Activated CD4-positive, alpha-beta T cell treated with anti-CD3 and anti-CD28 coated beads for 1 hour (primary cell): ENCODE measurements around the gene CCM2.
A peak's percentile ranks its signal among the peaks of the same experiment; 100 is the strongest.
"Not testable (repeated sequence)": the region's sequence is repeated elsewhere in the genome, so short reads cannot be mapped to it uniquely, and the experiment has no call there.

Source experiments
- DNase-seq: peaks from one replicate; pipeline ENCODE4 v3.0.0-alpha.2; 2020

The CCM2 gene

DNA sequence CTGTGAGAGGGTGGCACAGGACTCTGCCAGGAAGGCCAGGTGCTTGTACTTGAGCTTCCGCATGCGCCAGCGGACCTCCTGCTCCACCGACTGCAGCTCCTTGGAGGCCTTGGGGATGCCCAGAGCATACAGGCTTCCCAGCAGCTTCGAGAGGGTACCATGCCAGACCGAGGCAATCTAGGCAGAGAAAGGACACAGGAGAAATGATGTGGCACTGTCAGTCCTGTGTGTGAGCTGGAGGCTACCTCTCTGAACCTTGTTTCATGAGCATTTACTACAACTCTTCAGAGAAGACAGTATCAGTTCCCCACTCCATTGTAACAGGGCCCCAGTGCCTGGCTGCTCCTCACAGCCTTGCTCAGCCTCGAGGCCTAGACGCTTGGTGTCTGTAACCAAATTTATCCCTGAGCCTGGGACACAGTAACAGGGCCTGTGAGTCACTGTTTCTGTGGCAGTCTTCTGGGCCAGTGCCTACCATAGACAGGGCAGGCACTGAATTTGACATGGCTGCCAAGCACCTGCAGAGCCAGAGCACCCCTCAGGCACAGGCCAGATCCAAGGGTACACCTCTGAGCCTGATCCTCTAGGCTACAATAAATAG, 105.7 kb downstream of the CCM2 start:
- DNase-seq, result no peak

GRCh38 chr7:45106820-45107219, 106.8 kb downstream of the CCM2 start:
- DNase-seq, result no peak

GRCh38 chr7:45107356-45107755, 107.4 kb downstream of the CCM2 start:
- DNase-seq, result no peak

DNA sequence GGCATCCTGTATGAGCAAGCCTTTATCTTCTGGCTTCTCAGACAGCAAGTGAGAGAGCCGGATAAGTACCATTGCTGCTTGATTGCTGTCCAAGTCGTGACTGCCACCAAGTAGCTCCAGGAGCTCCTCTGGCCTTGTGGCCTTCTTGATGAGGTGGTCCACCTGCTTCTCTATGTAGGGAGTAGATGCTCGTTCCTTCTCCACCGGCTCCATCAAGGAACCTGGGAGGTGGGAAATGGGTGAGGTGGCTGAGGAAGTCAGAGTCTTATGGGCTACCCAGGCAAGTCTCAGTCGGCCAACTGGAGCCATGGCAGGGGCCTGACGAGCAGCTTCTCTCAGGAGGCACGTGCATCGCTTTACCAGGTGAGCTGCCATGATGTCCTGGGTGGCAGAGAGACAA, 108.9 kb downstream of the CCM2 start:
- no peak for DNase-seq

- DNase-seq, result peak; percentile 89
These were observed 111.6 kb downstream of the CCM2 start, which contains the start of gene TBRG4 for GRCh38 chr7:45111298-45112223. TSS of gene TBRG4 (minus strand) at chr7:45111697. CDS start at chr7:45109237, 2,460 bp downstream.

- DNase-seq, result no peak
These were observed 112.6 kb downstream of the CCM2 start for GRCh38 chr7:45112648-45113047.

- DNase-seq, result not testable (repeated sequence)
These were observed 114.3 kb downstream of the CCM2 start for GRCh38 chr7:45114257-45114656.

DNA sequence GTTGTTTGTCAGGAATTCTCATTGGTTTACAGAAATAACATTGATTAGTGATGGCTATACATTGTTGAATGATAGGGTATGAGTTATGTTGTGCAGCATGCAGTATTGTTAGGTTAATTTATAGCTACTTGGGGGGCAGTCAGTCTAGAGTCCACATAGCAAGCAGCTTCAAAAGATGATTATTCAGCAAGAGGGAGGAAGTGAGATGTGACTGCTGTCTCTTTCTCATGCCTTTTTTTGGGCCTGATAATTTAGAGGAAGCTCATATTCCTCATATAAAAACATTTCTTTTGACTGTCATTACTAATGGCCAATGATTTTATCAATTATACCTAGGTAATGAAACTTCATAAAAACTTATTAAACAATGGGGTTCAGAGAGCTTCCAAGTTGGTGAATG, 114.9 kb downstream of the CCM2 start:
- DNase-seq, result no peak

GRCh38 chr7:45116048-45116447, 116.0 kb downstream of the CCM2 start:
- no peak for DNase-seq

- no peak for DNase-seq
These were observed 117.6 kb downstream of the CCM2 start for GRCh38 chr7:45117582-45117981.

DNA sequence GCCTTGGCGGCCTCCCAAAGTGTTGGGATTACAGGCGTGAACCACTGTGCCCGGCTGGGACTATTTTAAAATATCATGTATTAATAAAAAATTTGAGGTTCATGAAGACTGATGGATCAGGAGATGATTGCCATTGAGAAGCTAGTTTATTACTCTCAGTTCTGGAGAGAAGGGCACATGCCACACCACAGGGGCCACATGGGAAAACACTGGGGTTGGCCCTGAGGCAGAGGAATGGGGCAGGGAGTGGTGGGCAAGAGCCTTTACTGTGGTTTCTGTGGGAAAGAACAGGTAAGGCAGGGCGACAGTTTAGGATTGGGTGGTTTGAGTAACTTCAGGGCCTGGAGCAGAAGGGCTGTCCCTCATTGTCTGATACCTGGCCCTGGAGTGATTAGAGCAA, 118.3 kb downstream of the CCM2 start:
- no peak for DNase-seq

DNA sequence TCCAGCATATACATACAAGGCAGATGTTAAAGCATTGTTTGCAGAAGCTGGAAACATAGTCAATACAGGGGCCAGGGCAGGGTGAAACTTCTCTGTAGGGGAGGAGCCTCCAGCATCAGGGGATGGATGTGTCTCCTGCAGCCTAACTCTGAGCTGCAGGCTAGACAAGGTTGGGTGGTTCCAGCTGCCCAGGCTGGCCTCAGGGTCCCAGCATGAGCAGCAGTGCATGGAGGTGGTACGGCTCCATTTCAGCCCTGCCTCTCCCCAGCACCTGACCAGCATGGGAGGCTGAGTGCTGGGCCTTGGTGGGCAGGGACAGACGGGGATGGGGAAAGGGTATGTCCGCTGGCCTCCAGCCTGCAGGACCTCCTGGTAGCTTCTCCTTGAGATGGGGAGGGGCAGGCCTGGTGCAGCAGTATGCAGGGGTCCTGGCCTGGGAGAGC, 118.9 kb downstream of the CCM2 start:
- no peak for DNase-seq

GRCh38 chr7:45119550-45119949, 119.5 kb downstream of the CCM2 start:
- DNase-seq, result no peak

- no peak for DNase-seq
These were observed 123.2 kb downstream of the CCM2 start for GRCh38 chr7:45122975-45123860.

GRCh38 chr7:45123913-45124710, 124.1 kb downstream of the CCM2 start:
- no peak for DNase-seq

DNA sequence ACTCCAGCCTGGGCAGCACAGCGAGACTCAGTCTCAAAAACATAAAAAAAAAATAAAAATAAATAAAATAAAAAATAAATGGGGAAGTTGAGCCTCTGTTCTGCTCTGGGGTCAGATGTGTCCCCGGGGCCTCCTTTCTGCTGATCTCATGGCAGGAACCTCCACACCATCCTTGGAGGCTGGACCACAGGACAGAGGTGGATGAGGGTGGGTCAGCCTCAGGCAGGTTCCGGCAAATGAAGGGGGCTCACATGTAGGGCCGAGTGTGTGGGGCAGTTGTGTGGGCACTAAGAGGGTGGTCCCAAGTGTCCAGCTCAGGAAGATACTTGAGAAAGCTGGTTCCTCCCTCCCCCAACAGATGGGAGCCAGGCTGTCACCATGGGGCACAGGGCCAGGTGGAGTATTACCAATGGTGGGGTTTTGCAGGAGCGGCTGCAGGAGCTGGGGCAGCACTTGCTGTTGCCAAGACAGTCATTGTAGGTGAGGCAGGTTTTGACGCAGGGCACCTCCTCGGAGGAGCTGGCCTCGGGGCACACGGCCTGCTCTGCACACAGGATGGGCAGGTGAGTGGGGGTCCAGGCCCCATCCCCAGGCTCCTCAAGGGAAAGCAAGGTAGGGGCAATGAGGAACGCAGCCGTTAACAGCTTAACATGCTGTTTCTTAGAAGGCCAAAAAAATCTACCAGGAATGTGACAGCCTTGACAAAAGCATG, 125.3 kb downstream of the CCM2 start:
- DNase-seq, result no peak
